ENCODE measurements around the gene PFKP.

Gene PFKP

DNA sequence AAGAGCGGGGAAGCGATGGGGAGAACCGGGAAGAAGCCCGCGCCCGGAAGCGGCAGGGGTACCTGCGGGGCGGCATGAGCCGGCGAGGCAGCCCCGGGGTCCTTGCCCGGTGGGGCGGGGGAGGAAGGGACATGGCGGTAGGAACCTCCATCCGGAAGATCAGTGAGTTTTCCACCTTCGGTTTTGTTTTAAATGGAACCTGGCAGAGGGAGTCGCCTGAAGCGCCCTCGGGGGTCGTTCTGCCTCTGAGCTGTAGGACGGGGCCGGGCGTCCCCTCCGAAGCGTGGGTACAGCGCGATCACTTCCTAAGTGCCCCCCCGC lies 471 bp downstream of the PFKP start:
- TF ChIP-seq SPI1 (IDR thresholded peaks at IDR 0.05; ENCODE audit: low read depth, low read length) = no peak
- FAIRE-seq = no peak
- peak; percentile 40 for DNase-seq (ENCODE audit: insufficient read length, low spot score)

DNA sequence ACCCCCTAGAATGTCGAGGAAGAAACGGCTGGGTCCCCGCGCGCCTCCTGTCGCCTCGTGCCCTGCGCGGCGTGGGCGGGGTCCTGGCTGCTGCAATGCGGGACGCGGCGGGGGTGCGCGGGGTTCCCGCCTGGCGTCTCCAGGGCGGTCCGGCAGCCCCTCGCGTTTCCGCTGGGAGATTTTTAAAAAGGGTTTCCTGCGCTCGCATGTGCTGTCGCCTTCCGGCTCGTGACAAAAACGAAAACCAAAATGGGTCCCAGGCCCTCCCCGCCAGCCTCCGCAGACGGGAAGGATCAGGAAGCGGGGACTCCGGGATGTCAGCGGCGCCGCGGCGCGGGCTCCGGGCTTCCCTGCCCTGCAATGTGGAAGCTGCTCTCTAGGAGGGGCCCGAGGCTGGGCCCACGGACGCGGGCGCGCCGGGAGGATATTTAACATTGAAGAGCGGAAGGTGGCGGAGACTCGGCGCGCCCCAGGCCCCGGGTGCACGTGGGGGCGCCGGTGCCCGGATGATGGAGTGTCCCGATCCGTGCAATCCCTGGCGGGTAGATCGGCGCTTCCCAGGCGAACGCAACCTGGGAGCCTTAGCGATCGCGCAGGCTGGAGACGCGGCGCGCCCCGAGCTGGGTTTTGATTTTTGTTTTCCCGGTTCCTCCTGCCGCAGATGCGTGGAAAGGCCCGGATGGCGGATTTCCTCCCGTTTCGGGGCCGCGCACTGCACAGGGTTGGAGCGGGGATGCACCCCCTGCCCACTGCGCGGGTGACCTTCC lies 1.0 kb downstream of the PFKP start:
- FAIRE-seq (peak; percentile 13), DNase-seq (ENCODE audit: insufficient read length, low spot score) (peak; percentile 71)

DNA sequence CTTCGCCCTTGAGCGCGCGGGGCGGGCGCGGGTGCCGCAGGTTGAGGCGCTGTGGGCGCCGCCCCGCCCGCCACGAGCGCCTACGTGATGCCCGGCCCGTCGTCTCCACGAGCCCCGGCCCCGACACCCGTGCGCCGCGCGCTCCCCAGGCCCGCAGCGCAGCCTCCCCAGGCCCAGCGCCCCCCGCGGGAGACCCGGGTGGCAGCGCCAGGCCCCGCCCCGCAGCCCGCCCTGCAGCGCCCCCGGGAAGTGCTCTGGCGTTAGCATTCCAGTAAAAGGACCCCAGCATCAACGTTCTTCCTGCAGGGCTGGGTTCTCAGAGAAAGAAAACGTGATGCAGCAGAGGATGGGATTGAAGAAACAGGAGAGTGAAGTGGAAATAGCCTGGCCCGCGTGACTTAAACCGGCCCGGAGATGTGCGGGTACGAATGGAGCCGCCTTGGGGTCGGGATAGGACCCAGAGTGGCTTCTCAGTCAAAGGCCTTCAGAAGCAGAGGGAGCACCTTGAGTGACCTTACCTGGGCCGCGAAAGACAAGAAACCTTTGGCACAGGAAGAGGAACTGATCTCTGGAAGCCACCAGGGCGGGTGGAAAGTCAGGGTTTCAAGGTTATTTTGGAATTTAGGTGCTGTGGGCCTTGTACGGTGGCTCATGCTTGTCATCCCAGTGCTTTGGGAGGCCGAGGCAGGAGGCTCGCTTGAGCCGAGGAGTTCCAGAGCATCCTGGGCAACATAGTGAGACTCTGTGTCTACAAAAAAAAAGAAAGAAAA lies 1.8 kb downstream of the PFKP start:
- peak; percentile 59 for FAIRE-seq
- no peak for TF ChIP-seq PAX5 (IDR thresholded peaks at IDR 0.05; ENCODE audit: insufficient read depth, low read length, severe bottlenecking)
- no peak for TF ChIP-seq POU2F2 (IDR thresholded peaks at IDR 0.05; ENCODE audit: low read depth, low read length)
- peak; percentile 60 for TF ChIP-seq SPI1 (IDR thresholded peaks at IDR 0.05; ENCODE audit: low read depth, low read length)
- DNase-seq (ENCODE audit: insufficient read length, low spot score) = peak; percentile 44

More for the DNA sequence above, 1.0 kb downstream of the PFKP start:
- TF ChIP-seq TAF1 (IDR thresholded peaks at IDR 0.05; ENCODE audit: low read depth, low read length) = peak; percentile 36; the same call in 1 of the 2 replicates
- TF ChIP-seq SPI1 (IDR thresholded peaks at IDR 0.05; ENCODE audit: low read depth, low read length) = no peak; the same call in 1 of the 2 replicates

DNA sequence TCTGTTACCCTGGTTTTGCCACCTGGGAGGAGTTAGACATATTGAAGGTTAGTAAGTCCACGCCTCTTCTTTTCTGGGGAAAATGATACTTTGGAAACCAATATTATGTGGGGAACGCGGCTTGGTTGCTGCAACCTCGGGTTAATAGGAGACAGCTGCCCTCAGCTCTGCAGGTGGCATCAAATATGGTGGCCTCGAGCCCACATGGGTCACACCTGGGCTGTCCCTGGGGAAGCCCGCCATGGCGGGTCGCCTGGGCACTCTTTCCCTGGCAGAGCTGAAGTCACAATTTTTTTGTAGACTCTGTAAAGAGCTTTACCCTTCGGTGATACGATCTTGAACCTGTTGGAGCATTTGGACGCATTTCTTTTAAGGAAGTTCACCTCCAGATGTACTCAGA lies 2.5 kb downstream of the PFKP start:
- TF ChIP-seq POU2F2 (IDR thresholded peaks at IDR 0.05; ENCODE audit: low read depth, low read length) (no peak), POLR2AphosphoS5 (IDR thresholded peaks at IDR 0.05; ENCODE audit: low read depth, low read length) (no peak; the same call in 1 of the 2 replicates), TAF1 (IDR thresholded peaks at IDR 0.05; ENCODE audit: low read depth, low read length) (no peak), POLR2A (IDR thresholded peaks at IDR 0.05; ENCODE audit: low read depth, low read length) (no peak), PAX5 (IDR thresholded peaks at IDR 0.05; ENCODE audit: insufficient read depth, low read length, severe bottlenecking) (no peak)
- FAIRE-seq (no peak), DNase-seq (ENCODE audit: insufficient read length, low spot score) (no peak)

DNA sequence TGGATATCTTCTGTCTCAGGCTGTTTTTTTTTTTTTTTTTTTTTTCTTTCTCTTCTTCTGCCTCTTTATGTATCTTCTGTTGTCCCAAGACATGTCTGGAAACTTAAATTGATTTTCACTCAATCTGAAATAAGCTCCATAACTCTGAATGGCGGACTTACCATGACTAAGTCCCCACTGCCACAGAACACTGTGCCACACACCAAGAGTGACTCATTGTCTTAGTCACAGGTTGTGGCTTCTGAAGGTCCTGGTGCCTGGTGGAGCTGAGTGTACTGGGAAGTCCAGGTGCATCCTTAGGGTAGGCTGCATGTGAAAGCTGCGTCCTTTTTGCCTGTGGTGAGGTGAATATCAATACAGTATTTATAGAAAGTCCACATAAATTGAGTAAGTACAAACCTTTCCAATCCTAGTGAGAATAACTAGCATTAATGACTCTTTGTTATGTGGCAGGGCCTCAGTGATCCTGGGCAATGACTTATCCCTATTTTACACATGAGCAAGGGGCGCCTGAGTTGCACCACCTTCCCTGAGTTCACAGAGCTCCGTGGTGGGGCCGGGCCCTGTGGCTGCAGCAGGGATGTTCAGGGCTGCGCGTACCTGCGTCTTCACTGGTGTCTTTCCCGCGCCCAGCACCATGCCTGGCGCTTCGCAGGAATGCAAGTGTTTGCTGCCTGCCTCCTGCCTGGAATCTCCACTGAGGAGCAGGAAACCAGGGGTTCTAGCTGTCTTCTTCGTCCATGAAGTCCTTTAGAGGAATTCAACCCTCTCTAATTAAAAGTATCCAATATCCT lies 4.3 kb downstream of the PFKP start:
- TF ChIP-seq PAX5 (IDR thresholded peaks at IDR 0.05; ENCODE audit: insufficient read depth, low read length, severe bottlenecking) = no peak
- no peak for TF ChIP-seq POU2F2 (IDR thresholded peaks at IDR 0.05; ENCODE audit: low read depth, low read length)
- TF ChIP-seq TAF1 (IDR thresholded peaks at IDR 0.05; ENCODE audit: low read depth, low read length) = no peak
- TF ChIP-seq SPI1 (IDR thresholded peaks at IDR 0.05; ENCODE audit: low read depth, low read length) = no peak
- no peak for TF ChIP-seq POLR2AphosphoS5 (IDR thresholded peaks at IDR 0.05; ENCODE audit: low read depth, low read length)
- TF ChIP-seq POLR2A (IDR thresholded peaks at IDR 0.05; ENCODE audit: low read depth, low read length) = no peak
- FAIRE-seq (peak; percentile 74), DNase-seq (ENCODE audit: insufficient read length, low spot score) (no peak)

DNA sequence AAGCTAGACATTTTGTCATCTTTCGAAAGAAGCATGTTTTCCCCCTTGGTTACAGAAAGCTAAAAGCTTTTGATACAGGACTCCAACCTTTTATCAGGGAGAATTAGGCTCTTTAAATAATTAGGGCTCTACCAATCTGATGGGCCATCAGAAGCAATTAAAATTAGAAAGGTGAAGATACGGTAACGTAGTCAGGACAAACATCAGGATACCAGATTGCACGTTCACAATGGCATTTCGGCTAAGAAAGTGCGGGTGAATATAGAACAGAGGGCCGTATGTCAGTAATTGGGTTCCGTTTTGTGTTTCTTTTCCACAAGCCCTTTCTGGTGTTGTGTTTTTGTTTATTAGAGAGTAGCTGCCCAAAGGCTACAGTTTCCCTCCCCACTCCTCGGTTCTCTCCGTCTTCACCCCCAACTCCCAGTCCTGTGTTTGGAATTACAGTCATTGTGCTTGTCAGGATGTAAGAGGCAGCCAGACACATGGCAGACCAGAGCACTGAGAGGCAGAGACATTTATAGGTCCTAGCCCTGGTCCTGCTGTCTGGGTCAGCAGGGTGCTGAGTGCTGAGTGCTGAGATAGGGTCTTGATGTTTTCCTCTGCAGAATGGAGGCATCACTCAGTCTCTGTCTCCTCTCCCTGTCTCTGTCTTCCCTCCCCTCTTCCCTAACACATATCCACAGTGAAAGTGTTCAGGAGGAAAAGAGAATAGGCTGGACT lies 5.5 kb downstream of the PFKP start:
- FAIRE-seq = no peak
- DNase-seq (ENCODE audit: insufficient read length, low spot score) = no peak

DNA sequence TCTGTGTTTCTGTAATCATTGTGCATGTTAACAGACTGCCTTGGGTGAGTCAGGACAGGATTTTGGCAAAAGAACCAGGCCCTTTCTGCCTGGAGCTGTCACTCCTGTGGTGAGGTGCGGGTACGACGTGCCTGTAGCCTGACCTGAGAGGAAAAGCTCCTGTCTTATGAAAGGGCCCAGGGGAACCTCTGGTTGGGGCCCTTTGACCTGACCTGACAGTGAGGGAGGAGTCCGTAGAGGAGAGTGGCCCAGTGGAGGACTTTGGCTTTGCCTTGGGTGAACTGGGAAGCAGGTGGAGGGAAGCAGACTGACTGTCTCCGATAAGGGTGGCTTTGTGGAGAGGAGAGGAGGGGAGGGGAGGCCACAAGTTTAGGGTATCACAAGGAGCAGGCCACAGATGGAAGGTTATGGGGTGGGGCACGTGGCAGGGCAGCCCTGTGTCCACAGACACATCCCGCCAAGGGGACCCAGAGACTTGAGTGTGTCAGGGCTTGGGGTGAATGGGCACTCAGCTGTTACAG lies 6.9 kb downstream of the PFKP start:
- FAIRE-seq = no peak
- TF ChIP-seq TAF1 (IDR thresholded peaks at IDR 0.05; ENCODE audit: low read depth, low read length) (no peak), POLR2AphosphoS5 (IDR thresholded peaks at IDR 0.05; ENCODE audit: low read depth, low read length) (no peak), PAX5 (IDR thresholded peaks at IDR 0.05; ENCODE audit: insufficient read depth, low read length, severe bottlenecking) (no peak), SPI1 (IDR thresholded peaks at IDR 0.05; ENCODE audit: low read depth, low read length) (no peak), POU2F2 (IDR thresholded peaks at IDR 0.05; ENCODE audit: low read depth, low read length) (no peak)
- DNase-seq (ENCODE audit: insufficient read length, low spot score) = no peak

More for the DNA sequence above, 5.5 kb downstream of the PFKP start:
- TF ChIP-seq POLR2A (IDR thresholded peaks at IDR 0.05; ENCODE audit: low read depth, low read length) (no peak), TAF1 (IDR thresholded peaks at IDR 0.05; ENCODE audit: low read depth, low read length) (no peak), SPI1 (IDR thresholded peaks at IDR 0.05; ENCODE audit: low read depth, low read length) (no peak), POU2F2 (IDR thresholded peaks at IDR 0.05; ENCODE audit: low read depth, low read length) (no peak), POLR2AphosphoS5 (IDR thresholded peaks at IDR 0.05; ENCODE audit: low read depth, low read length) (no peak), PAX5 (IDR thresholded peaks at IDR 0.05; ENCODE audit: insufficient read depth, low read length, severe bottlenecking) (no peak)

DNA sequence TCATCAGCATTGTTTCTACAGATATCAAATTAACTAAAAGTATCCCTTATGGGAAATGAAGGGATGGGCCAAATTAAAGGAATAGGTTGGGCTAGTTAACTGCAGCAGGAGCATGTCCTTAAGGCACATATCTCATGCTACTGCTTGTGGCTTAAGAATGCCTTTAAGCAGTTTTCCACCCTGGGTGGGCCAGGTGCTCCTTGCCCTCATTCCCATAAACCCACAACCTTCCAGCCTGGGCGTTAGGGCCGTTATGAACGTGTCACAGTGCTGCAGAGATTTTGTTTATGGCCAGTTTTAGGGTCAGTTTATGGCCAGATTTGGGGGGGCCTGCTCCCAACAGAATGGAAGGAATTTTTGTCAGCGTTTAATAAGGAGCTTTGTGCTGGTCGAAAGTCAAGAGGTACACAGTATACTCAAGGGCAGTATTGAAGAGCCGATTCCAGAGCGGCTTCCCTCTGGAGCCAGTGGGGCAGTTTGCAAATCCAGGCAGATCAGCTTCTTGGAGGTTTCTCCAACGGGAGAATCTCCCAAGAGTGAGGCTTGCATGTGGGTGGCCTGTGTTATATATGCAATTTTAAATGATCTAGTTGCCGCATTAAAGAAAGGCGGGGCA lies 7.7 kb downstream of the PFKP start:
- DNase-seq (ENCODE audit: insufficient read length, low spot score) (no peak), FAIRE-seq (no peak)
- TF ChIP-seq POLR2A (IDR thresholded peaks at IDR 0.05; ENCODE audit: low read depth, low read length) (no peak), SPI1 (IDR thresholded peaks at IDR 0.05; ENCODE audit: low read depth, low read length) (no peak), PAX5 (IDR thresholded peaks at IDR 0.05; ENCODE audit: insufficient read depth, low read length, severe bottlenecking) (no peak), TAF1 (IDR thresholded peaks at IDR 0.05; ENCODE audit: low read depth, low read length) (no peak), POLR2AphosphoS5 (IDR thresholded peaks at IDR 0.05; ENCODE audit: low read depth, low read length) (no peak), POU2F2 (IDR thresholded peaks at IDR 0.05; ENCODE audit: low read depth, low read length) (no peak)

DNA sequence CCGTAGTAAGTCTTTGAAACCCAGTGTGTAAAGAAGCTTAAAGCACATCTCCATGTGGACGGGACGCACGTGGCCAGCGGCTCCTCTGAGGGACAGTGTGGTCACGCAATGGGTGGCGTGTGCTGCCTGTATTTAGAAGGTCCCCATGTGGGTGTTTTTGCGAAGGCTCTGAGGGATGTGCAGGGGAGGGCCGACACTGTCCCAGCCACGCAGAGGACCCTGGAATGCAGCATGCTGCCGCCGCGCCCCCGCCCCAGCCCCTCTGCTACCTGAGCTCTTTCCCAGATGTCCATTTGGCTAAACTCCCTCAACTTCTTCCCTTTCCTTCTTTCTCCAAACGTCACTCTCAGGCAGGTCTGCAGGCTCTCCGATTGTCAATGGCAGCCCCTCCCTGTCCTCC lies 8.8 kb downstream of the PFKP start:
- no peak for TF ChIP-seq SPI1 (IDR thresholded peaks at IDR 0.05; ENCODE audit: low read depth, low read length)
- TF ChIP-seq PAX5 (IDR thresholded peaks at IDR 0.05; ENCODE audit: insufficient read depth, low read length, severe bottlenecking) = no peak
- TF ChIP-seq POLR2A (IDR thresholded peaks at IDR 0.05; ENCODE audit: low read depth, low read length) = no peak; the same call in 1 of the 2 replicates
- no peak for TF ChIP-seq TAF1 (IDR thresholded peaks at IDR 0.05; ENCODE audit: low read depth, low read length)
- no peak for TF ChIP-seq POU2F2 (IDR thresholded peaks at IDR 0.05; ENCODE audit: low read depth, low read length)
- no peak for TF ChIP-seq POLR2AphosphoS5 (IDR thresholded peaks at IDR 0.05; ENCODE audit: low read depth, low read length)
- FAIRE-seq (no peak), DNase-seq (ENCODE audit: insufficient read length, low spot score) (no peak)

Data from GM12891 (cell line).